CD4-positive, alpha-beta T cell treated with Interferon gamma for 1 hour (primary cell): ENCODE results near the gene TMEM165.

Experiments used
- DNase-seq: peaks from one replicate; pipeline ENCODE4 v3.0.0-alpha.2; 2020

Gene TMEM165

GRCh38 chr4:55407764-55408163 is 12.0 kb downstream of the TMEM165 start:
- no peak for DNase-seq

- DNase-seq = peak; percentile 29
These were observed 13.9 kb downstream of the TMEM165 start for GRCh38 chr4:55409468-55410171.

- DNase-seq = no peak
These were observed 14.7 kb downstream of the TMEM165 start for GRCh38 chr4:55410431-55410830.

GRCh38 chr4:55411621-55412020 is 15.9 kb downstream of the TMEM165 start:
- no peak for DNase-seq

GRCh38 chr4:55416176-55416575 is 20.4 kb downstream of the TMEM165 start:
- DNase-seq = no peak

- DNase-seq = no peak
These were observed 29.0 kb downstream of the TMEM165 start for GRCh38 chr4:55424791-55425190.

GRCh38 chr4:55431710-55432336 is 36.1 kb downstream of the TMEM165 start:
- no peak for DNase-seq

- DNase-seq = no peak
These were observed 39.5 kb downstream of the TMEM165 start for GRCh38 chr4:55435141-55435841.

GRCh38 chr4:55437356-55437796 is 41.6 kb downstream of the TMEM165 start:
- no peak for DNase-seq

- DNase-seq = no peak
These were observed 42.1 kb downstream of the TMEM165 start for GRCh38 chr4:55437823-55438222.

- DNase-seq = no peak
These were observed 42.6 kb downstream of the TMEM165 start for GRCh38 chr4:55438314-55438713.

- no peak for DNase-seq
These were observed 43.3 kb downstream of the TMEM165 start for GRCh38 chr4:55439023-55439422.

GRCh38 chr4:55440786-55441185 is 45.0 kb downstream of the TMEM165 start:
- no peak for DNase-seq

GRCh38 chr4:55442541-55442940 is 46.8 kb downstream of the TMEM165 start:
- DNase-seq = no peak

GRCh38 chr4:55444827-55445226 is 49.1 kb downstream of the TMEM165 start:
- DNase-seq = no peak

- no peak for DNase-seq
These were observed 50.3 kb downstream of the TMEM165 start for GRCh38 chr4:55445921-55446577.

GRCh38 chr4:55446578-55446922 is 50.8 kb downstream of the TMEM165 start:
- no peak for DNase-seq

GRCh38 chr4:55447108-55447708 is 51.5 kb downstream of the TMEM165 start:
- DNase-seq = no peak

- no peak for DNase-seq
These were observed 52.1 kb downstream of the TMEM165 start for GRCh38 chr4:55447831-55448230.

GRCh38 chr4:55450566-55450965 is 54.8 kb downstream of the TMEM165 start:
- no peak for DNase-seq

GRCh38 chr4:55458164-55458563 is 62.4 kb downstream of the TMEM165 start:
- no peak for DNase-seq

- DNase-seq = no peak
These were observed 62.9 kb downstream of the TMEM165 start for GRCh38 chr4:55458611-55459010.

GRCh38 chr4:55466001-55466400 is 70.2 kb downstream of the TMEM165 start:
- DNase-seq = no peak
